ENCODE data around the gene NT5C2. TPM values are rescaled to one million over a fixed set of nuclear protein-coding genes. Genes with fewer than 3 reads are reported as not detected.

NT5C2 gene
- total and polyA plus RNA-seq, 2 donors (not counting 3 experiments of a cell fraction or from before 2014, with no cell fraction given) = 47.2 to 69.9 TPM

- Histone ChIP-seq H3K27ac (ENCODE audit: insufficient read depth, low read depth, low read length) (peak overlapping the region; percentile 91), H3K9me3 (replicated peaks; ENCODE audit: control insufficient read depth, insufficient read depth, low read length) (no peaks in the 10 kb centered on the region), H3K36me3 (ENCODE audit: control insufficient read depth in 2 of 2, extremely low read depth in 1 of 2, insufficient read depth in 2 of 2, low read length in 2 of 2) (no peaks in the 10 kb centered on the region), H3K9me1 (replicated peaks; ENCODE audit: control insufficient read depth, extremely low read depth, insufficient read depth, low read length) (no peaks in the 10 kb centered on the region), H3K79me2 (ENCODE audit: control insufficient read depth, insufficient read depth, low read length) (peaks cover 33% of the 10 kb centered on the region), H3K4me3 (replicated peaks in 1 of 3; ENCODE audit: insufficient read depth in 1 of 3, low read depth in 1 of 3, low read length in 3 of 3) (peak overlapping the region in 1 of 3 experiments; percentile 28), H3K9ac (replicated peaks; ENCODE audit: extremely low read depth, insufficient read depth, low read length) (peak overlapping the region; percentile 75), H4K20me1 (replicated peaks; ENCODE audit: control insufficient read depth, extremely low read depth, insufficient read depth, low read length) (no peaks in the 10 kb centered on the region), H3K4me1 (ENCODE audit: control insufficient read depth, extremely low read depth, insufficient read depth, low read length) (peaks cover 39% of the 10 kb centered on the region), H3K27me3 (ENCODE audit: control insufficient read depth in 2 of 2, insufficient read depth in 2 of 2, low read length in 2 of 2) (no peaks in the 10 kb centered on the region), H3K4me2 (ENCODE audit: insufficient read depth, low read length) (peak overlapping the region; percentile 91), H2AFZ (ENCODE audit: low read depth, low read length) (no peak overlapping the region)
- TF ChIP-seq JUN (IDR thresholded peaks at IDR 0.05; ENCODE audit: borderline replicate concordance, insufficient read depth, insufficient read length, low read depth) (peak; percentile 63), MYC (IDR thresholded peaks at IDR 0.05; ENCODE audit: low read depth, low read length) (no peak)
- intact Hi-C loops (cut with micrococcal nuclease) = loop anchor here (1.0 to 2.0 kb wide), 3 partner anchors 17 to 77 kb away; partner anchors contain the start of gene NT5C2
- peak; percentile 80 for DNase-seq (ENCODE audit: low read depth, low spot score)
- no TSS peak for BruUV-seq (replicated peaks)
- ChIA-PET CTCF (interaction anchor here (0.5 to 4.1 kb wide), 20 partner anchors 10 to 237 kb away, joined by 3 to 55 read pairs (median 4); partner anchors contain the start of genes CNNM2 and NT5C2), POLR2A (interaction anchor here (1.1 to 1.3 kb wide), 2 partner anchors 38 to 76 kb away, joined by 6 to 19 read pairs; partner anchors contain the start of gene NT5C2)
- dilution Hi-C loops (cut with MboI; ENCODE audit: extremely low pct_ligation_motif_present, low sequenced_read_pairs) = no loop called here
- FAIRE-seq = no peak
Observed at GRCh38 chr10:103154521-103155299, 38.4 kb downstream of the NT5C2 start.

DNA sequence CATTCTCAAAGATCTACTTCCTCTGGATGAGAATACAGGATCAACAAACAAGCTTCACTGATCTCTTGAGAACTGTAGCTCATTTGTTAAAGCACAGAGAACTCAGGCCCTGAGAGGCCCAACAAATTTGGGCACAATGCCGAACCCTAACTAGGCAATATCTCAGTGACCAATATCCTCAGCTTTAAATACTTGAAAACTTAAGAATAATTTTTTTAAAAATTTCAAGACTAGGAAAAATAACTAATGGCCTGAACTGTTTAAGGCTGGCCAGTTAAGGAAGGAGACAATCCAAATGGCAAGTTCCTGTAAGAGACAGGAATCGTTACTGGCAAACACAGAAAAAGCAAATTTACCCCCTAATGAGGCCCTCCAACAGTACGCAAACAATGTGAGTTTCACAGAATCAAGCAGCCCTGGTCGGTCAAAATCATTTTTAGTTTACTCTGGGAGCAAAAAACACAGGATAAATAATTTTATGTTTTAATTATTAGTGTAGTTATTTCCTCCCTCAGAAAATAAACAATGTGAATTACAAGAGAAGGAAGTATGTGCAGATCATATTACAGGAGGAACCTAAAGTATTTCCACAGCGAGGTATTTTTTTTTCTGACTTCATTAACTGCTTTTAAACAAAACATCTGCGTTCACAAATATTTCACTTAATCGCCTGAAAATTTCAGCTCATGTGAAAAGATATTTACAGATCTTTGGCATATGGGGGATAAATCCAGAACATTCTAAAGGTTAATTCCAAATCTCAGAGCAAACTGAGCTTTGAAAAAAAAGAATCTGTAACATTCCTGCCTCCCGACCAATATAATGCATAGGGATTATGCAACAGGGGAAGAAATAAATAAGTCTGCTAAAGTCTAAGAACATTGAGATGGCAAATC, 39.5 kb downstream of the NT5C2 start:
- H3K9me3 ChIP-seq (replicated peaks; ENCODE audit: control insufficient read depth, insufficient read depth, low read length) = no peaks in the 10 kb centered on the region
- ChIA-PET POLR2A (interaction anchor here (1.3 to 1.8 kb wide), 2 partner anchors 38 to 78 kb away, joined by 5 to 6 read pairs; no protein-coding TSS in a partner anchor), CTCF (interaction anchor here (0.6 to 4.1 kb wide), 14 partner anchors 9 to 872 kb away, joined by 3 to 55 read pairs (median 4); partner anchors contain the start of gene CNNM2)
- TF ChIP-seq, protein P1, sequence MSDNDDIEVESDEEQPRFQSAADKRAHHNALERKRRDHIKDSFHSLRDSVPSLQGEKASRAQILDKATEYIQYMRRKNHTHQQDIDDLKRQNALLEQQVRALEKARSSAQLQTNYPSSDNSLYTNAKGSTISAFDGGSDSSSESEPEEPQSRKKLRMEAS (IDR thresholded peaks at IDR 0.05; ENCODE audit: insufficient read depth, insufficient read length) = no peak
- TF ChIP-seq GATA2 (IDR thresholded peaks at IDR 0.05; ENCODE audit: insufficient read depth, insufficient read length, low read depth, low read length) (no peak), POLR2AphosphoS5 (IDR thresholded peaks at IDR 0.05; ENCODE audit: insufficient read depth, low read depth, low read length) (no peak), POLR2A (IDR thresholded peaks at IDR 0.05; ENCODE audit: low read depth, low read length) (no peak), FOS (IDR thresholded peaks at IDR 0.05; ENCODE audit: borderline replicate concordance, insufficient read depth, low read length) (no peak), EZH2 (IDR thresholded peaks at IDR 0.05; ENCODE audit: borderline replicate concordance, low read depth, low read length, severe bottlenecking) (no peak), JUN (IDR thresholded peaks at IDR 0.05; ENCODE audit: borderline replicate concordance, insufficient read depth, insufficient read length, low read depth) (no peak), MYC (IDR thresholded peaks at IDR 0.05; ENCODE audit: low read depth, low read length) (no peak)
- TF ChIP-seq, protein P2, sequence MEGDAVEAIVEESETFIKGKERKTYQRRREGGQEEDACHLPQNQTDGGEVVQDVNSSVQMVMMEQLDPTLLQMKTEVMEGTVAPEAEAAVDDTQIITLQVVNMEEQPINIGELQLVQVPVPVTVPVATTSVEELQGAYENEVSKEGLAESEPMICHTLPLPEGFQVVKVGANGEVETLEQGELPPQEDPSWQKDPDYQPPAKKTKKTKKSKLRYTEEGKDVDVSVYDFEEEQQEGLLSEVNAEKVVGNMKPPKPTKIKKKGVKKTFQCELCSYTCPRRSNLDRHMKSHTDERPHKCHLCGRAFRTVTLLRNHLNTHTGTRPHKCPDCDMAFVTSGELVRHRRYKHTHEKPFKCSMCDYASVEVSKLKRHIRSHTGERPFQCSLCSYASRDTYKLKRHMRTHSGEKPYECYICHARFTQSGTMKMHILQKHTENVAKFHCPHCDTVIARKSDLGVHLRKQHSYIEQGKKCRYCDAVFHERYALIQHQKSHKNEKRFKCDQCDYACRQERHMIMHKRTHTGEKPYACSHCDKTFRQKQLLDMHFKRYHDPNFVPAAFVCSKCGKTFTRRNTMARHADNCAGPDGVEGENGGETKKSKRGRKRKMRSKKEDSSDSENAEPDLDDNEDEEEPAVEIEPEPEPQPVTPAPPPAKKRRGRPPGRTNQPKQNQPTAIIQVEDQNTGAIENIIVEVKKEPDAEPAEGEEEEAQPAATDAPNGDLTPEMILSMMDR (IDR thresholded peaks at IDR 0.05; ENCODE audit: extremely low read depth in 1 of 2, insufficient read depth in 1 of 2, low read depth in 1 of 2, low read length in 2 of 2) = no peak
- H2AFZ ChIP-seq (ENCODE audit: low read depth, low read length) = no peak overlapping the region
- dilution Hi-C loops (cut with MboI; ENCODE audit: extremely low pct_ligation_motif_present, low sequenced_read_pairs) (no loop called here), intact Hi-C loops (cut with micrococcal nuclease) (loop anchor here (2.0 kb wide), 1 partner anchor 39 kb away; the partner anchor contains the start of gene NT5C2)
- peak overlapping the region in 2 of 3 experiments; percentile 2 to 56 for H3K4me3 ChIP-seq (replicated peaks in 1 of 3; ENCODE audit: insufficient read depth in 1 of 3, low read depth in 1 of 3, low read length in 3 of 3)
- H3K36me3 ChIP-seq (ENCODE audit: control insufficient read depth in 2 of 2, extremely low read depth in 1 of 2, insufficient read depth in 2 of 2, low read length in 2 of 2) = no peaks in the 10 kb centered on the region
- no peaks in the 10 kb centered on the region for H3K27me3 ChIP-seq (ENCODE audit: control insufficient read depth in 2 of 2, insufficient read depth in 2 of 2, low read length in 2 of 2)
- no peaks in the 10 kb centered on the region for H4K20me1 ChIP-seq (replicated peaks; ENCODE audit: control insufficient read depth, extremely low read depth, insufficient read depth, low read length)
- FAIRE-seq (peak; percentile 35), DNase-seq (ENCODE audit: low read depth, low spot score) (peak; percentile 71)
- no TSS peak for BruUV-seq (replicated peaks)
- peak overlapping the region; percentile 91 for H3K27ac ChIP-seq (ENCODE audit: insufficient read depth, low read depth, low read length)
- H3K9ac ChIP-seq (replicated peaks; ENCODE audit: extremely low read depth, insufficient read depth, low read length) = peak overlapping the region; percentile 75
- peaks cover 28% of the 10 kb centered on the region for H3K79me2 ChIP-seq (ENCODE audit: control insufficient read depth, insufficient read depth, low read length)
- no peaks in the 10 kb centered on the region for H3K9me1 ChIP-seq (replicated peaks; ENCODE audit: control insufficient read depth, extremely low read depth, insufficient read depth, low read length)
- peak overlapping the region; percentile 91 for H3K4me2 ChIP-seq (ENCODE audit: insufficient read depth, low read length)
- H3K4me1 ChIP-seq (ENCODE audit: control insufficient read depth, extremely low read depth, insufficient read depth, low read length) = peaks cover 39% of the 10 kb centered on the region

Measured in endothelial cell of umbilical vein (primary cell).